Measurements from ENCODE around the gene CERS6. TPM values are rescaled to one million over a fixed set of nuclear protein-coding genes. Genes with fewer than 3 reads are reported as not detected.

Gene CERS6
- total RNA-seq, 4 donors from 2014 or later: 25.9 to 57.2 (median 35.8) TPM

DNA sequence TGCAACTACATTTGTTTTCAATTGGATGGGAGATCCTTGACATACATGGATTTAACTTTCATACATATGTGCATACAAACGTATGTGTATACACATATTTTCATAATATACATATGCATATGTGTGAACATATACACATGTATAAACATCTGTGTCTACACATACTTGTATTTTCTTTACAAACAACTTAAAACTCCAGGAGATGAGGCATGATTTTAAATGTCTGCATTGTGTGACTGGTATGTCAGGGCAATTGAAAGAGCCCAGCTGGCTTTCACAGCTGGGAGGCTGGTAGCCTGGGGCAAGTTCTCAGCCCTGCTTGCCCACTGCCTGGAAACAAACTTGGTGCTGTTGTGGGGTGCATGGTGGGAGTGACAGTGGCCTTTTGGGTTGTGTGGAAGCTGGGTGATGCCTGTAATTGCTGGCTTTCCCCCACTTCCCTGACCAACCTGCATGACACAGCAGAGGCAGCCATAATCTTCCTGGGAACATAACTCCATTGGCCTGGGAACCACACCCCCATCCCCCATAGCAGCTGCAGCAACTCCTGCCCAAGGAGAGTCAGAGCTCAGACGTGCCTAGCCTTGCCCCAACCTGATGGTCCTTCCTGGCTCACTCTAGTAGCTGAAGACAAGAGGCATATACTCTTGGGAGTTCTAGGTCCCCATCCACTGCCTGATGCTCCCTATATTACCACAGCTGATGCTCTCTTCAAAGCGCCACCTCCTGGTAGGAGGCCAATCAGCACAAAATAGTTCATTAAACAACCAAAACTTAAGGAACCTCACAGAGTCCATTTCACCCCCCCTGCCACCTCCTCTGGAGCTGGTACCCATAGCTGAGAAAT, 158.3 kb downstream of the CERS6 start:
- TF ChIP-seq, protein P1, sequence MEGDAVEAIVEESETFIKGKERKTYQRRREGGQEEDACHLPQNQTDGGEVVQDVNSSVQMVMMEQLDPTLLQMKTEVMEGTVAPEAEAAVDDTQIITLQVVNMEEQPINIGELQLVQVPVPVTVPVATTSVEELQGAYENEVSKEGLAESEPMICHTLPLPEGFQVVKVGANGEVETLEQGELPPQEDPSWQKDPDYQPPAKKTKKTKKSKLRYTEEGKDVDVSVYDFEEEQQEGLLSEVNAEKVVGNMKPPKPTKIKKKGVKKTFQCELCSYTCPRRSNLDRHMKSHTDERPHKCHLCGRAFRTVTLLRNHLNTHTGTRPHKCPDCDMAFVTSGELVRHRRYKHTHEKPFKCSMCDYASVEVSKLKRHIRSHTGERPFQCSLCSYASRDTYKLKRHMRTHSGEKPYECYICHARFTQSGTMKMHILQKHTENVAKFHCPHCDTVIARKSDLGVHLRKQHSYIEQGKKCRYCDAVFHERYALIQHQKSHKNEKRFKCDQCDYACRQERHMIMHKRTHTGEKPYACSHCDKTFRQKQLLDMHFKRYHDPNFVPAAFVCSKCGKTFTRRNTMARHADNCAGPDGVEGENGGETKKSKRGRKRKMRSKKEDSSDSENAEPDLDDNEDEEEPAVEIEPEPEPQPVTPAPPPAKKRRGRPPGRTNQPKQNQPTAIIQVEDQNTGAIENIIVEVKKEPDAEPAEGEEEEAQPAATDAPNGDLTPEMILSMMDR (IDR thresholded peaks at IDR 0.05): no peak
- ATAC-seq (ENCODE audit: low FRiP score) (no peak), DNase-seq (ENCODE audit: low spot score) (no peak)

DNA sequence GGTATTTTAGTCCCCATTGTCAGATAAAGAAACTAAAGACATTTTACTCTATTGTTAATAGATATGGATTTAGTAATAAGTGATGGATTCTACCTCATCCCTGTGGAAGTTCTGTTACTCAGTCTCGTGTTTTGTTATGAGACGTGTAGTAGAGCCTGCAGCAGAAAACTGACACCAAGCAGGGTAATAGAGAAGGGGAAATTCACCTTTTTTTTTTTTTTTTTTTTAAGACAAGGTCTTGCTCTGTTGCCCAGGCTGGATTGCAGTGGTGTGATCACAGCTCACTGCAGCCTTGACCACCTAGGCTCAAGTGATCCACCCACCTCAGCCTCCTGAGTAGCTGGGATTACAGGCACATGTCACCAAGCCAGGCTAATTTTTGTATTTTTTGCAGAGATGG, 164.5 kb downstream of the CERS6 start:
- TF ChIP-seq, protein P1 (IDR thresholded peaks at IDR 0.05): no peak
- no peak for ATAC-seq (ENCODE audit: low FRiP score)

DNA sequence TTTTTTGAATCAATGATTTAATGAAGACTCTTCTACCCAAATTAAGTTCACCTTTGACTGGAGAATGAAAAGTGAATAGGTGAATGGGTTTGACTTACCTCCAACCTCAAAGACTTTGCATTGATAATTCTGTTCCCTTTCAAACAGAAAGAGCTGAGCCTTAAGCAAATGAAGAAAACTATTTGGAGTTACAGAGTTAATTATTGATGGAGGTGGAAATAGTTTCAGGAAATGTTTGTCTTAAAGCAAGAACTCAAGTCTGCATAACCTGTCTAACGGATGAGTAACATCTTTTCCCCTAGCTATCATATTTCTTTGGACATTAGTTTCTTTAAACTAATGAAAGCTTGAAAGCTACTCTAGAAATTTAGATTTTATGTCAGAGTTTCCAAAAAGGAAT, 166.5 kb downstream of the CERS6 start:
- TF ChIP-seq, protein P1 (IDR thresholded peaks at IDR 0.05): no peak
- DNase-seq (ENCODE audit: low spot score): no peak
- ATAC-seq (ENCODE audit: low FRiP score): no peak

More for the DNA sequence above, 164.5 kb downstream of the CERS6 start:
- no peak for DNase-seq (ENCODE audit: low spot score)

DNA sequence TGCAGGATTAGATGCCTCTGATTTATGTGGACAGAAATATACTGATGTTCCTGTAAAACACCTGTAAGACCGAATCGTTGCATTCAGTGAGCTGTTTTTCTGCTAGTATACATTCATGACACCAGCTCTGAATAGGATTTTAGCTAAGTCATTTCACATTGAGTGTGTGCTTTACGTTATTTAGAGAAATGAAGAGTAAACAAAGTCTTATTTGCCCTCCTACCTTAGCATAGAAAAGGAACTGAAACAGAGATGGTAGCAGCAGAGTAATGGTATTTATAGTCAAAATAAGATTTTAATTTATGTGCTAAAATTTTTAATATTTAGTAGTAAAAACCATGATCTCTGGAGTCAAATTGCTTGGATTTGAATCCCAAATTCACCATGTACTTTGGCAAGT, 168.0 kb downstream of the CERS6 start:
- DNase-seq (ENCODE audit: low spot score) (no peak), ATAC-seq (ENCODE audit: low FRiP score) (no peak)
- TF ChIP-seq, protein P1 (IDR thresholded peaks at IDR 0.05): no peak

DNA sequence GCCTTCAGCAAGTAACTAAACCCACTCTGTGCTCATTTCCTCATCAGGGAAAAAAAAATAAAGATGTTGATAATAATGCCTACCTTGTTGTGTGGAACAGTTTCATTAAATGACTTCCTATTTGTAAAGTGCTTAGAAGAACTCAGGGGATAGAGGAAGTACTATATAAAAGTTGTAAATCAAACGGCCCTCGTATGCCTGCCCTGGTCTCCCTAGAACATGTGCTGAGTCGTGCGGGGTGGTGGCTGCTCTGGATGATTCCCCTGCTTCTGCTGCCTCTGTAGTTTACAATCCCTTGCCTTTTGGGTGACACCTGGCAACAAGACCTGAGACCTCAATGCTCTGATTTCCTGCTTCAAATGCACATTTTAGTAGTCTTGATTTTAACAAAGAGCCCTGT, 170.0 kb downstream of the CERS6 start:
- ATAC-seq (ENCODE audit: low FRiP score) (no peak), DNase-seq (ENCODE audit: low spot score) (no peak)
- TF ChIP-seq, protein P1 (IDR thresholded peaks at IDR 0.05): no peak

DNA sequence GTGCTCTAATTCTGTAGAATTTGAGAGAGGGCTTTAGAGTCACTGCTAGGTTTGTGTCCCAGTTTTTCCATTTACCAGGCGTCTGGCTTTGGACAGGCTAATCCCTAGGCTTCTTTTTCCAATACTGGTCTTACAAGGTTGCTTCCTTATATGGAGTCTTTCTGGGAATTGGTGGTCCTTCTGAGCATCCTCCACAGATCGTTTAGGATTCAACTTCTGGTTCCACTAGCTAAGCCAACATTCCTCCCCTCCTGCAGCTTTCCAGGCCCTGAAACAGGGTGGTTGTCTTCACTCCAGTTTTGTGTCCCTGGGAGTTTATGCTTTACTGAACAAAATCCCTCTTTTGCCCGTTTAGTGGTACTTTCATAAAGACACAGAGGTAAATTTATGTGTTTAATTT, 170.6 kb downstream of the CERS6 start:
- no peak for ATAC-seq (ENCODE audit: low FRiP score)
- TF ChIP-seq, protein P1 (IDR thresholded peaks at IDR 0.05): no peak

DNA sequence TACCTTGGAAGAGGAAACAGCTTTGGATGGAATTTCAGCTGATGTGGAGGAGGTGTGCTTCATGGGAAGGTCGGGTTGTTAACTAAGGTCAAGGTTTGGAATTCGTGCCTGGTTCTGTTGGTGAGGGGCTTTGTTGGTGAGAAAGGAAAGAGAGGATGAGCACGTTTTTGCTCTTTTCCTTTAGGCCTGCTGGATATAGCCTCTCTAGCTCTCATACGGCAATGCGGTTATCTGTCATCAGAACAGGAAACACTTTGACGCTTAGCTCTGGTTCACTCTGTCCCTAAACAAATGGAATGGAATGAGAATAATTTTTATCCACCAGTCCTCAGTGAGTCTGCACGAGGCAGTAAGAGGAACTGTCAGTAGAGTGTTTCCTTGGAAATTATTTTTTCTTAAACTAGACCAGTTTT, 176.6 kb downstream of the CERS6 start:
- TF ChIP-seq, protein P1 (IDR thresholded peaks at IDR 0.05): no peak
- DNase-seq (ENCODE audit: low spot score): no peak
- peak; percentile 44 for ATAC-seq (ENCODE audit: low FRiP score)

More for the DNA sequence above, 170.6 kb downstream of the CERS6 start:
- no peak for DNase-seq (ENCODE audit: low spot score)
